Uterus (tissue), 2 donors: ENCODE measurements around the gene ADSL.

Source experiments
- CTCF ChIP-seq, 4 experiments: fragments of 200-600 bp in 2 of 4; fragments of 450-650 bp in 2 of 4; sonication (generic) in 2 of 4; IDR thresholded peaks; one replicate each; pipeline ENCODE4 v1.5.1; 2016 to 2019; ENCODE audit warnings: antibody characterized with exemption in 4 of 4, mild to moderate bottlenecking in 2 of 4, moderate library complexity in 1 of 4
- POLR2A ChIP-seq, 2 donors: fragments of 450-650 bp; IDR thresholded peaks; one replicate each; pipeline ENCODE4 v1.6.1; 2016; ENCODE audit warnings: antibody characterized with exemption in 2 of 2, mild to moderate bottlenecking in 1 of 2, moderate library complexity in 1 of 2

GRCh38 chr22:40305625-40306024 lies 40.7 kb upstream of the ADSL start:
- TF ChIP-seq CTCF (IDR thresholded peaks at IDR 0.05), result no peak
- no peak for TF ChIP-seq POLR2A (IDR thresholded peaks at IDR 0.05)
